Vagina (tissue), 2 donors: ENCODE measurements around the gene CFTR.

Experiments
- POLR2A ChIP-seq, 2 donors: fragments of 450-650 bp; IDR thresholded peaks; one replicate each; pipeline ENCODE4 v1.6.1; 2017; ENCODE audit warnings: antibody characterized with exemption in 2 of 2, mild to moderate bottlenecking in 2 of 2, moderate library complexity in 2 of 2
- POLR2AphosphoS5 ChIP-seq, 2 donors: sonication (generic); formaldehyde crosslinking; IDR thresholded peaks; one replicate each; pipeline ENCODE4 v1.9.0; 2017; ENCODE audit warnings: antibody characterized with exemption in 2 of 2, mild to moderate bottlenecking in 2 of 2, low read depth in 1 of 2; ENCODE audit not compliant: insufficient read depth in 1 of 2
- TF ChIP-seq, protein P1 (sequence below), 3 experiments: fragments of 450-650 bp in 2 of 3; fragments of 200-600 bp in 1 of 3; sonication (generic) in 1 of 3; IDR thresholded peaks; one replicate each; pipeline ENCODE4 v1.5.1; 2017 to 2019; ENCODE audit warnings: antibody characterized with exemption in 3 of 3, mild to moderate bottlenecking in 2 of 3, moderate library complexity in 2 of 3

DNA sequence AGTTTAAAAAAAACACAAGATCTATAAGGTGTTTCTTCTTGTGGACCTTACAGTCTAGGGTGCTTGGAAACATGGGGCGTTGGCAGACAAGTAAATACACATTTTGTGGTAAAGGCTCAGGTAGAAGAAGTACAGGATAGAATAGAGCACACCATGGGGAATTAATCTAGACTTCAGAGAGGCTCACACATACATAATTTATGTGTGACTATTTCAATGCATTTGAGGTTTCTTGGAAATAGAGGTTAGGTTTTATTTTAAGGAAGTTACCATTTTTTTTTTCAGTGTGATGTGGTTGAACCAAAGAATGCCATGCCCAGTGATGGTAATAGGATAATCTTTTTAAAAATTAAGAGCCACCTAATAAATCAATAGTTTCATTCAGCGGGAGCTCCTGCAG is 12.8 kb downstream of the CFTR start:
- TF ChIP-seq POLR2A (IDR thresholded peaks at IDR 0.05) (no peak), POLR2AphosphoS5 (IDR thresholded peaks at IDR 0.05; ENCODE audit: insufficient read depth in 1 of 2, low read depth in 1 of 2) (no peak)
- TF ChIP-seq, protein P1, sequence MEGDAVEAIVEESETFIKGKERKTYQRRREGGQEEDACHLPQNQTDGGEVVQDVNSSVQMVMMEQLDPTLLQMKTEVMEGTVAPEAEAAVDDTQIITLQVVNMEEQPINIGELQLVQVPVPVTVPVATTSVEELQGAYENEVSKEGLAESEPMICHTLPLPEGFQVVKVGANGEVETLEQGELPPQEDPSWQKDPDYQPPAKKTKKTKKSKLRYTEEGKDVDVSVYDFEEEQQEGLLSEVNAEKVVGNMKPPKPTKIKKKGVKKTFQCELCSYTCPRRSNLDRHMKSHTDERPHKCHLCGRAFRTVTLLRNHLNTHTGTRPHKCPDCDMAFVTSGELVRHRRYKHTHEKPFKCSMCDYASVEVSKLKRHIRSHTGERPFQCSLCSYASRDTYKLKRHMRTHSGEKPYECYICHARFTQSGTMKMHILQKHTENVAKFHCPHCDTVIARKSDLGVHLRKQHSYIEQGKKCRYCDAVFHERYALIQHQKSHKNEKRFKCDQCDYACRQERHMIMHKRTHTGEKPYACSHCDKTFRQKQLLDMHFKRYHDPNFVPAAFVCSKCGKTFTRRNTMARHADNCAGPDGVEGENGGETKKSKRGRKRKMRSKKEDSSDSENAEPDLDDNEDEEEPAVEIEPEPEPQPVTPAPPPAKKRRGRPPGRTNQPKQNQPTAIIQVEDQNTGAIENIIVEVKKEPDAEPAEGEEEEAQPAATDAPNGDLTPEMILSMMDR (IDR thresholded peaks at IDR 0.05), result no peak
